ENCODE measurements around the gene ASTN2.

ASTN2 gene

GRCh38 chr9:116653348-116654058, 761.4 kb downstream of the ASTN2 start:
- no peak for DNase-seq

GRCh38 chr9:116647515-116647809, 767.4 kb downstream of the ASTN2 start:
- no peak for DNase-seq

GRCh38 chr9:116646661-116647514, 768.0 kb downstream of the ASTN2 start:
- DNase-seq: peak; percentile 6 to 44 (median 38)

GRCh38 chr9:116644091-116644688, 770.7 kb downstream of the ASTN2 start:
- DNase-seq: no peak

DNA sequence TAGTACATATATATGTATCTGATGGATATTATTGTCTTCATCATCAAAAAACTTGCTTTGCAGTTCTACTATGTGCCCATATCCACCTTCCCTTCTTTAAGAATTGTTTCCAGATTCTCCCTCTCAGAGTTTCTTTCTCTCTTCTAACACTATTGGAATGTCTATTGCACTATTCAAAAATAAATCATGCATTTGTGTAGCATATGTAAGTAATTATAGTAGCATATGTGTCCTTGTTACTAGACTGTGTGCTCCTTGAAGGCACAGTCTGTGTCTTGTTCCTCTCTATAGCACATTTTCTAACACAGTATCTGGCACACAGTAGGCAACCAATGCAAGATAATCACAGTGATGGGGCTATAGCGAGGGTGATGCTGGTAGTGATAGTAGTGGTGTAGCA, 771.2 kb downstream of the ASTN2 start:
- no peak for DNase-seq

DNA sequence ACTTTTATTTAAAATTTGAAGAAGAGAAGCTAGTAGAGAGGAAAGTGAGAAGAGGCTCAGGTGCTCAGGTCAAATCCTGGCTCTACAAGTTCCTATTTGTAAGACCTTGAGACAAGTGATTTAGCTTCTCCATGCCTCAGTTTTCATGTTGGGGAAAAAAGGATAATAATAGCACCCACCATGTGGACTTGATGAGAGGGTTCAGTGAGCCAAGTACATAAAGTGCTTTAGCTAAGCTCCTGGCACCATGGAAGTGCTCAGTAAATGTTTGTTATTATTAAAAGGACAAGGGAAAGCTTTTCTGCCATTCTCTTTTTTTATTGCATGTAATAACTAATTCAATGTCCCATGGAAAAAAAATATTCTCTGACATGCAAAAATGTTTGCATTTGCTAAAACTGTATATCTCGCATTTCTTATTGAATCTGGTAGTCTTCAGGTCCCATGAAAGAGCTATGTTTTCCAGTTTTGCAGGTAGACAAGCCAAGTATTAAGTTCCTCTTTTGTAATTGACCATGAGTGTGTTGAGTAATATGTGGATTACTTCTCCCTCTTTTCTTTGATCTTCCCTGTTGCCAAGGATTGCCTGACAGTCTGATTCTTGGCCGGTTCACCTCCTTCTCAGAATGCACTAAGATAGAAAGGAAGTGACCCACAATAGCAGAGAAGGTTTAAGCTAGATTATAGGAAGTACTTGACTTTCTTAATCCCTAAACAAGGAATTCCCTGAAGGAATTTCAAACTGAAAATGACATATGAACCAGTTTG, 773.4 kb downstream of the ASTN2 start:
- DNase-seq: no peak

GRCh38 chr9:116639251-116639741, 775.6 kb downstream of the ASTN2 start:
- DNase-seq: no peak

DNA sequence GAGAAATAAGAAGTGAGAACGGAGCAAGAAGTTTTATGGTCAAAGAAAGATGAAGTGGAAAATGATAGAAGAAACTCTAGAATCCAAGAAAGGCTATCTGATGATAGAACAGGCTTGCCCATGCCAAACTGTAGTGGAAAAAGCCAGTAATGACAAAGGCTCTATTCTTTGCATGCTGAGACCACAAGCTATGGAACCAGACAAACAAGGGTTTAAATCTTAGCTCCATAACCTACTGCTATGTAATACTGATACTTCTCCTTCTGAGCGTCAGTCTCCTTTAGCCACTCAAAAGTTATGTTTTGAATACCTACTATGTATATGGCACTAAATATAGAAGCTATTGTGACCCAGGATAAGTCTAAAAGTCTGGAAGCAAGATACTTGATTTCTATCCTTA, 778.9 kb downstream of the ASTN2 start:
- no peak for DNase-seq

DNA sequence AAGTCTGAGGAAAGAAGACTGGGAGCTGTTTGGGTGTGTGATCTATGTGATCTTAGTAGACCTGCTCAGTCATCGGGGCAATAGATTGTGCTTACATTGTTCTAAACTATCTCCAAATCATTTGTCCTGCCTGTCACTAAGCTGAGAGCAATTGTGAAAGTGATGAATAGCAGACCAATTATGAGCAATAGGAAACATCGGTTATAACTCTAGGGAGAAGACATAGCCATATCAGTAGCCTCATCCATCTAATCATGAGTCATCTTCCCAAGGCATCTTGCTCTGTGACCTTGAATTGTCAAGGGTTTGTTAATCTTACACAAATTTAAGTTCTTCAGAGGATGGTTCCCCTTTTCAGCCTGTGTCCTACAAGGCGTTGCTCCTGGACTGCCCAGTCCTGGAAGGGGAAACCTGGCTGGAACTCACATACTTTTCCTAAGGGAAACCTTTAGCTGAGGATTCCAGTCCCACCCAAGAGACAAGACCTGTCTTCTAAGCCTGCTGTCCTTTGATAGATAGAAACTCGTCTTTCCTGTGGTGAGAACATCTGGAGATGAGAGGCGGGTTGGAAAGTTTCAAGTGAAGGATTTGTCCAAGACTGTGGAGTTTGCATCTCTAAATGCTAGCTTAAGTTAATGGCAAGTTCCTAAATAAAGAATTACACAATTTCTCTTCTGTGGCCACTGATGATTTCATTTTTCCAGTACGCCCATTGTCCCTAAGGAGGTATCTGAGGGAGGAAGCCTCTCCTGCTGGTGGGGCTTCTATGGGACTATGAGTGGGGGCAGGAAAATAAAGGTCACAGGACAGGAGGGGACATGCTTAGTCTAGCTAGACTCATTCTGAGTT, 781.6 kb downstream of the ASTN2 start:
- peak in 1 of 4 experiments; percentile 4 for DNase-seq

DNA sequence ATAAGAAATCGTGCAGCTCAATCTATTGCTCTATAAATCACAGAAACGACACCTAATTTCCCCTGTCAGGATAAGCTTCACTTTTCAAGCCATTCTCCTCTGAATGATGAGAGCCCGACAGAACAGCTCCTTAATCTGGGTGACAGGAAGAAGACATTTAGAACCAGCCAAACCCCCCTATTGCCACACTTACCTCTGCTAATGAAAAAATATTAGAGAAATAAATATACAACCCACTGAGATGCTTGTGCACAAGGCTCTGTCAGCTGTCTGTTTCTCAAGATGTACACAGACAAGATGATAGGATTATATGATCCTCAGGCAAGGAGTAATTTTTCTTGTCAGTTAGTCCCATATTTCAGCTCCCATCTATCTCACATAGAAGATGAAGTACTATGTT, 785.2 kb downstream of the ASTN2 start:
- no peak for DNase-seq

DNA sequence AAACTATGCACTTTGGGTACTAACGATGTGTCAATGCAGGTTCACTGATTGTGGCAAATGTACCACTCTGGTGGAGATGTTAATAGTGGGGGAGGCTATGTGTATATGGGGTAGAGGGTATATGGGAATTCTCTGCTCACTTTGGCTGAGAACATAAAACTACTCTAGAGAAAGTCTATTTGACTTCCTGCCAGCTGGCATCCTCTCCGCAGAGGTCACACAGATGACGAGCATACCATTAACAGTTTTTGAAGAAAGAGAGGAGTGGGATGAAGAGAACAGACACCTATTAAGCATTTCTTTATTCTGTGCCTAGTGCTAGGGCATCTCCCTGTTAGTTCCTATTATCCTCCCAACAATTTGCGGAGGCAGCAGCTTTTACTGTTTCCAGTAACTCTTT, 786.1 kb downstream of the ASTN2 start:
- no peak for DNase-seq

- no peak for DNase-seq
These were observed 787.4 kb downstream of the ASTN2 start for GRCh38 chr9:116627433-116627832.

DNA sequence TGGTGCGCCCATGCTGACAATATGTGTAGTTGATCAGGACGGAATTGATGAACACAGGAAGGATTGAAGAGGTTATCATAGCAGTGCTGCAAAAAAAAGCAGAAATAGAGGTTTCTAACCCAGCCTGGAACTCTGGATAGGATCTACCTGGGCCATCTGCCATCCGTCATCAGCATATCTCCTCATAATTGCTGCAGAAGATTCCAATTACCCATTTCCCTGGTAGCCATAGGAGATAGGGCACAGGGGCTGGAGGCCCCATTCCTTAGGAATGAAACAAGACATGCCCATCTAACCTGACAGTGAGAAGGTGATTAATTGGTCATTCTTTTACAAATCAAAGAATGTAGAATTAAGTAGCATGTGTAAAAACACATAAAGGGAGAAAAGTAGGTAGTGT, 788.1 kb downstream of the ASTN2 start:
- no peak for DNase-seq

DNA sequence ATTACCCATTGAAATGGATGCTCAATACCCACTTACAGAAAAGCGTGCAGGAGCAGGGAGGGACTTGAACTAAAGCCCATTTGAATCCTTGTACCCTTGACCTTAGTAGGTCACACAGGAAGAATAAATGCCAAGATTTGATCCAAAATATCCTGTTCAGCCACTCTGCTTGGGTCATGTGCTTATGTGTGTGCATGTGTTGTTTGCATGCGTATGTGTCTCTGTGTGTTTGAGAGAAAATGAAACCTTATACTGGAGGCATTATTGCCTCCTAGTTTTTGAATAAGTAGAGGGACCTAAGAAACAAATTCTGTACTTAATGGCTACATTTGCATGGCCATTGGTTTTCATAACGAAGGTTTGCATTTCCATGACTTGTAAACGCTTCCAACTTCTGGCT, 791.1 kb downstream of the ASTN2 start:
- DNase-seq: no peak

DNA sequence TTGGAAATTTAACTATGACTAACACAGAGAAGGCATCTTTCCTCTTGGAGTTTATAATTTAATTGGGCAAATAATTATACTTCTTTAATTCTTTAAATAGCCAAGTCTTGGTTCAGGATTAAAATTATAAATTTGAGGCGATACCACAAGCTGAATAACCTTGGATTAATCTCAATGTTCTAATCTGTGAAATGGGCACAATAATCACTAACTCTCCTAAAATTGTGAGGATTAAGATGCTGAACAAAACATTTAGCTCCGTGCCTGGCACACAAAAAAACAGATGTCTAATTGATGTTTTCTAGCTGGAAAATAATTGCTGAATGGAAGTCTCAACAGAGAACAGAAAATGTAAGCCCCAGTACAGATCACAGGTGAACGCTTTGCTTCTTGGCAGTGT, 797.5 kb downstream of the ASTN2 start:
- DNase-seq: no peak

DNA sequence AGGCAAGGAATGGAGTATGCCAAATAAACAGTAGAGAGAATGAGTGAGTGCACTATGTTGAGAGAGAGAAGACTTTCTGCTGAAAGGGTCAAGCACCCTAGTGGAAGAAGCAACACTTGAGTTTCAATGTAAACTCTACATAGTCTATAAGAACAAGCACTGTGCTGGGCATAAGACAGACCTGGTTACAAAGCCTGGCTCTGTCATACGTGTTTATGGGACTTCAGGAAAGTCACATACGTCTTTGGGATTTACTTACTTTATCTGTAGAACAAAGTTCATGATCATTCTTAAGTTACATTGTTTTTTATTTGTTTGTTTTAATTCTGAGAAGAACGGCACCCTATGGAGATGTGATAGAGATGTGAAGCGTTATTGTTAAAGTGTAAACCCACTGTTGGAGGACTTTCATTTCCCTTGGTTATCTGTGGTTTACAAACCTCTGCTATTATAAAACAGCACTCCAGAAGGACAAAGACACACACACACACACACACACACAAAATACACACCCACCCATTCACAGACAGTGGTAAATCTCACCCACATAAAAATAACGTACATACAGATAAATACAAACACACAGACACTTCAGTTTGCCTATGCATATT, 798.4 kb downstream of the ASTN2 start:
- DNase-seq: no peak

GRCh38 chr9:116608064-116608463, 806.8 kb downstream of the ASTN2 start:
- no peak for DNase-seq

DNA sequence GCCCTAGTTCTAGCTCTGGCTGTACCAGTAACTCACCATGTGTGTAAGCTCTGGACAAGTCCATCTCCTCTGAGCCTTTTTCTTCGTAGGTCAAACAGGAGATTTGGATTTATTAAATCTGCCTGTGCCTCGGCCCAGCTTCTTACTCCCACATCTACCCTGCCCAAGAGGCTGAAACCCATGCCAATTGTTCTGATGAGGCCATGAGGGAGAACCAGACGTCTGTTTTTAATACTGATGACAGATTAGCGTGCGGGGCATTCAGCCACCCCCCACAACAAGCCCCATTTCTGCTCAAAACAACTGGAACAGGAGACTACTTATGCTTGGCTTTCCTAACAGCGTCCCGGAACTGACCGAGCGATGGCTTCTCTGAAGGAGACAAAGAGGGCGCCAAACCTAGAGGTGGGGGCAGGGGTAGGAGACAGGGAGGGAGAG, 808.9 kb downstream of the ASTN2 start:
- DNase-seq: no peak

DNA sequence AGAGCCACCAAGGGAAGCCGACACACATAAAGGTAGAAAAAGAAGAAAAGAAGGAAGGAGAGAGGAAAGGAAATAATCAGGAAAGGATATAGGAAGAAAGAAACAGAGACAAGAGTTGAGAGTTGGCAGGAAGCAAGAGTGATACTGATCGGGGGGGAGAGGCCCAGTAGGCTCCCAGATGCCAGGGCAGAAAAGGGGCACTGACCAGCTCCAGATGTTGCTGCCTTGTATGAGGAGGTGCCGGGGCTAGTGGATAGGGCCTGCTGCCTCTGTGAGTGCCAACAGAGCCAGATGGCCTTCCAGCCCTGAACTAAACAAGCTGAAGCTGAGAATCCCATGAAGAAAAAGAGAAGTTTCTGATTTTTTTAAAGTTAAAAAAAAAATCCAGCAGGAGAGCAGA, 809.8 kb downstream of the ASTN2 start:
- DNase-seq: no peak

GRCh38 chr9:116604251-116604650, 810.6 kb downstream of the ASTN2 start:
- no peak for DNase-seq

DNA sequence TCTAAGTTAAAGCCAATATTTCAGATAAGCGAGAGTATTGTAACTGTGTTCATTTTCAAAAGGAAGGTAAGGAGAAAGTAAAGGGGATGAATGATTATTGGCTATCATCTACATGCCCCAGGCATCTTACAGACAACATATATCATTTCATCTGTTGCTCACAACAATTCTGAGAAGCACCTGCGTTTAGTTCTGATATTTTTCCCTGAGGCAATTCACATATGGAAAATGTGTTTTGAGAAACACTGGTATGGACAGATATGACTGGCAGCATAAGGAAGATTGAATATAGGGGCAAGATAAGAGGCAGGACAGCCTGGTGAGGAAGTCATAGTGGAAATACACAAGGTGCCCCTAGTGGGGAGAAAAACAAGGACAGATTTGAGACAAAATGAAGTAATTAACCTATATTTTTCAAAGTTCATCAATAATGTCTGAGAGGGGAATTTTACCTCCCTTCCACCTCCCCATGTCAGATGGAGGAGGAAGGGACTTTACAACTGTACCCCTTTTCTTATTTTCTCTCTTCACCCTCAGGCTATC, 815.4 kb downstream of the ASTN2 start:
- no peak for DNase-seq

Data from suppressor macrophage (primary cell).